HG03460 (cell line): ENCODE results near the gene TOR4A.

Experiments used
- ATAC-seq: cut with Tn5 transposase; IDR thresholded peaks from one replicate; pipeline ENCODE4 v1.9.1; 2021; ENCODE audit not compliant: unreplicated experiment

Gene TOR4A

DNA sequence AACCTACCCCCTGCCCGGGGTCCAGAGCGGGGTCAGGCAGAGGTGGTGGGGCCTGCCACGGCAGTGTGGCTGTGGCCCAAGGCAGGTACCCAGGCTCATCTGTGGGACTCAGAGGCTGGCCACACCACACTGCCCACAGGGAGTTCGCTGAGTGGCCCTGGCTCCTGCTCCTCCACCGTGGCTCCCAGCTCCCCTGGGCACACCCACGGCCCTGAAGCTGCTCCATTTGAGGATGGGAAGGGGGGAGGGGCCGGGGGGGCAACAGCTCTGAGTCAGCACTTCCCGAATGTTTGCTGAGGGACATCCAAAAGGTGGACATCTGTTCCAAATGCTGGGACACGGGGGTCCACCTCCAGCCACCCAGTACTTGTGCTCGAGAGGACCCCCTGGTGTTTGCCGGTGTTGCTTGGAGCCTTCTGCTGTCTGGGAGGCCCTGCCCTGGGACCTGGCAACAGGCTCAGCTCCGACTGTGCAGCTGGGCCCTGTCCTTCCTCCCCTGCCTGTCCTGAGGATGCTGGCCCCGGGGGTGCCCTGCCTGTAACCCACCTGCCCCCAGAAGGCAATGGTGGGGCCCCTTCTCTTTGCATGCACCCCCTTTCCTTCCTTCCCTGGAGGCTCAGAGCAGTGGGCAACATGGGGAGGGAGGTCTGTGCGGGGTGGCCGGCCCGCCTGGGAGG lies 27.0 kb downstream of the TOR4A start:
- ATAC-seq = no peak

DNA sequence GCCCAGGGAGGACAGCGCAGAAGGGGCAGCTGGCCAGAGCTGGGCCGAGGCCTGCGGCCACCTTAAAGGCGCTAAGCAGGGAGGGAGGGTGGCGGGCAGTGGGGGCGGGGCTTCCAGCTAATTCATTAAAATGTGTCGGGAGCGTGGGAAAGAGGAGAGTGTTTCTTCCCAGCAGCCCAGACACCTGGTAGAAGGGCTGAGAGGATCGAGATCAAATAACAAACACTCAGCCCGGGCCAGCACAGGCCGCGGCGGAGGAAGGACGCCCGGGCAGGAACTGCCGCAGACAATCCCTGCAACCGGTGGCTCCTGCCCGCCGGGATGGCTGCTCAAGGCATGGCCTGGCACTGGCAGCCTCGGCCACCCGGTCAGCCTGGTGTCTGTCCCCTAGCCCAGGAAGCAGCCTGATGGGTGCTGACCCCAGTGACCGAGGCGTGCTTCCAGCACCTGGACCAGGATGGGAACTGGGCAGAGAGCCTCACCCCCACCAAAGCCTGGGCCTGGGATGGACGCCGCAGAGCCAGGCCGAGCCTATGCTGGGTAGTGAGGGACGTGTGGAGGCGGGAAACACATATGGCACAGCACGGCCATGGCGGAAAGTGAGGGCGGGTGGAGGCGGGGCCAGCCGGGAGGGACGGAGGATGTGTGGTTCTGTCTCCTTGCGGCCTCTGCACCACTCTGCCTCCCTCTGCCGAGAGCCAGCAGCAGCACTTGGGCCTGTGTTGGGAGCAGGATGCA lies 27.7 kb downstream of the TOR4A start:
- no peak for ATAC-seq

GRCh38 chr9:137305798-137306065 lies 28.2 kb downstream of the TOR4A start:
- no peak for ATAC-seq

GRCh38 chr9:137306066-137306849 lies 28.7 kb downstream of the TOR4A start:
- ATAC-seq = no peak

- no peak for ATAC-seq
Measured at GRCh38 chr9:137306850-137307254, 29.3 kb downstream of the TOR4A start.

GRCh38 chr9:137307255-137308056 lies 29.9 kb downstream of the TOR4A start:
- ATAC-seq = no peak

DNA sequence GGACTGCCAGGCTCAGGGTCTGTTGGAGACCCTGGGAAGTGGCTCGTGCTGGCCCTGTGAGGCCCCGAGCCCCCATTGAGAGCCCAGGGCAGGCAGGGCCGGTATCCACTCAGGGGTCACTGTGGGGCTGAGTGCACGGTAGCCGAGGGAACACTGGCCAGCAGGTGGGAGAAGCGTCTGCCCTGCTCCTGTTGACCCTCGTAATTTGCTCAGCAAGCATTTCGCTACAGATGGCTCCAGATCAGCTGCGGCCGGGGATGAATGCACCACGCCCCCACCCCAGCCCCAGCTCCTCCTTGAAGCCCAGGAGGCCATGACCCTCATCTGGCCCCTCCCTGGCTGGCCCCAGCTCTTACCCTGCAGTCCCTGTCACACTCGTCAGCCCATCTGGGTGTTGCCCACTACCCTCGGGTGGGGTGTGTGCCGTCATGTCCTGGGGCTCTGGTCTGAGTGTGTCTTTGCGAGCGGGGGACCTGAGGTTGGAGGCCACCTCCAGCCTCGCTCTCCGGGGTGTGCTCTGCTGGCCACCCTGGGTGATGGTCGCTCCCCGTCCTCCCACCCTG lies 30.6 kb downstream of the TOR4A start:
- ATAC-seq = no peak

DNA sequence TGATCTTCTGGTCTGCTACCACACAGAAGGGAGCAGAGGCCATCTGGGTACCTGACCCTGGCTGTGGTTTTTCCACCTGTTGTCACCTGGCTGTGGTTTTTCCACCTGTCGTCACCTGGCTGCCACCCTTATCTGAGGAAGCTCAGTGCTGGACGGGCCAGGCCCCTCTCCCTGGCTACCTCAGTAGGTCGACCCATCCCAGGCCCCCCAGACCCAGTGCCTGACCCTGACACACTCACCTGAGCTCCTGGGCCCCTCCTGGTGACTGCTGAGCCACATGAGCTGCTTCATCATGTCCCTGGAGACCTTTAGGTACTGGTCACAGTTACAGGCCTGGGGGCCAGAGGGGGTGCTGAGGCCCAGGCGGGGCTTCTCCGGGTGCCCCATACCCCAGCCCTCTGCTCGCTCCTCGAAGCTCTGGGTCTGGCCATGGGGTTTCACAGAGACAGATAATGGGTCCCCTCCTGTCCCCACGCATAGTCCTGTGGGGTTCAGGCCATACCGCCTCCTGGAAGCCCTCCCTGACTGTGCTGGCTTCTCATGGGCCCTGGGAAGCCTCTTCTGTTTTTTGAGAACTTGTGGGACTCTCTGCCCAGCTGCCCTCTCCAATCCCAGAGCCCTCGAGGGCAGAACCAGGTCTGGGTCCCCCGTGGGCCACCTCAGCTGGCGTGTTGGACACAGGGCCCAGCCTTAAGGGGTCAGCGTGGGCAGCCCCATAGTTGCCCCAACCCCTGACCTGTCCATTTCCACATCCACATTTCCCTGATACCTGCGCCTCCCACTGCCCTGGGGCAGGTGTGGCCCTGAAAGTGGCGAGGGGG lies 32.1 kb downstream of the TOR4A start:
- ATAC-seq = no peak

GRCh38 chr9:137310189-137311052 lies 32.9 kb downstream of the TOR4A start:
- ATAC-seq = no peak

- ATAC-seq = no peak
Measured at GRCh38 chr9:137311171-137311985, 33.9 kb downstream of the TOR4A start.

DNA sequence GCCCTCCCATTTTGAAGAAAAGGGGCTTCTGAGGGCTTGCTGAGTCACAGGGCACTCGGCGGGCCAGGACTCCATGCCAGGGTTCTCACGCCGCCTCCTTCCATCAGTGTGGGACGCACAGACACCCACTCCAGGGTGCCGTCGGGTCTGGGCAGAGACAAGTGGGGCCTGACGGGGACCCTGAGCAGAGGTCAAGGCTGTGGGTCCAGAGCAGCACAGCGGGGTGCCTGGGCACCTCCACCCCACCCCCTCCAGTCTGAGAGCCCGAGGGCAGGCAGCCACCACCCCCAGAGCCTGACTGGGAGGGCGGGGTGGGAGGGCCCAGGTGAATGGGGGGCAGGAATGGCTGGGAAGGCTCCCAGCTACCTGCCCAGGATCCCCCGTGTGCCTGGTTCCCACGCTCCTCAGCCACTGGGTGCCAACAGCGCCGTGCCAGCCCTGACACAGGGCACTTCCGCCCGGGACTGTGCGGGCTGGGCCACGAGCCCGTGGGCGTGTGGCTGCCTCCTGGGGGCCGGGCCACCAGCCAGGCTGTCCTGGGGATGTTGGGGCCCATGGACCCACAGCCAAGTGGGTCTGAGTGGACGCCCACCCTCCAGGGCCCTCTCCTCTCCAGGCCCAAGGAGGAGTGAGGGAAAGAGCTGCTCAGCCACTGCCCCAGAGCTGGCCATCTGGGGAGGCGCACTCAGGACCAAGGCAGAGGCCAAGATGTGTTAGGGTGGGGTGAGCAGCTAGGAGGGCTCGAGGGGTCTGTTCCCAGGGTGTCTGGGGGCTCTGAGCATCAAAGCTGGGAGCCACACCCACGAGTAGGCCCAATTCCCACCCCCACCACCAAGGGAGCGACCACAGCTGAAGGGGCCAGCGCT lies 34.7 kb downstream of the TOR4A start:
- ATAC-seq = no peak

GRCh38 chr9:137312852-137313325 lies 35.4 kb downstream of the TOR4A start:
- no peak for ATAC-seq

DNA sequence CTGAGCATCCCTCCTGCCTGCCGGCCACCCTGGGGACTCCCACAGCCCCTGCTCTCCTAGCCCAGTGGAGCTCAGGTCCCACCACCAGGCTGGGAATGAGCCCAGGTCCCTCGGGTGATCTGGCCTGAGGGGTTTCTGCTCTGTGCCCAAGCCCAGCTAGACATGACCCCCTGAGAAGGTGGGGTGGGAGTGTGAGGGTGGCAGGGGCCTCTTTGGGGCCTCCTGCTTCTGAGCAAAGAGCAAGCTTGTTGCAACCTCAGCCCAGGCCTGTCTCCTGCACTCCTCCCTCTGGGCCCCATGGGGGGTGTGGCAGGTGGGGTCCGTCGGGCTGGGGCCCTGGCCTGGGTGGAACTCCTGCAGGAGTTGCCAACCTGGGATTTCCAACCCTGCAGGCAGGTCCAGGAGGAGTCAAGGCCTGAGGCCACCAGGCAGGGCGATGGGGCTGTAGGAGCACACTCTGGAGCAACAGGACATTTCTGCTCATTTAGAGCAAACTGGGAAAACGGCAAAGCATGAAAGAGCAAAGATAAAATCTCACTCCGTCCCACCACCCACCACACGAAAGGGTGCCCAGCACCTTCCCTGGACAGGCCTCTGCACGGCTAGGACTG lies 35.9 kb downstream of the TOR4A start:
- ATAC-seq = no peak

- ATAC-seq = no peak
Measured at GRCh38 chr9:137313956-137314560, 36.5 kb downstream of the TOR4A start.

GRCh38 chr9:137314561-137315560 lies 37.3 kb downstream of the TOR4A start:
- ATAC-seq = no peak
